Measurements from ENCODE around the gene LRRC1.

The LRRC1 gene

DNA sequence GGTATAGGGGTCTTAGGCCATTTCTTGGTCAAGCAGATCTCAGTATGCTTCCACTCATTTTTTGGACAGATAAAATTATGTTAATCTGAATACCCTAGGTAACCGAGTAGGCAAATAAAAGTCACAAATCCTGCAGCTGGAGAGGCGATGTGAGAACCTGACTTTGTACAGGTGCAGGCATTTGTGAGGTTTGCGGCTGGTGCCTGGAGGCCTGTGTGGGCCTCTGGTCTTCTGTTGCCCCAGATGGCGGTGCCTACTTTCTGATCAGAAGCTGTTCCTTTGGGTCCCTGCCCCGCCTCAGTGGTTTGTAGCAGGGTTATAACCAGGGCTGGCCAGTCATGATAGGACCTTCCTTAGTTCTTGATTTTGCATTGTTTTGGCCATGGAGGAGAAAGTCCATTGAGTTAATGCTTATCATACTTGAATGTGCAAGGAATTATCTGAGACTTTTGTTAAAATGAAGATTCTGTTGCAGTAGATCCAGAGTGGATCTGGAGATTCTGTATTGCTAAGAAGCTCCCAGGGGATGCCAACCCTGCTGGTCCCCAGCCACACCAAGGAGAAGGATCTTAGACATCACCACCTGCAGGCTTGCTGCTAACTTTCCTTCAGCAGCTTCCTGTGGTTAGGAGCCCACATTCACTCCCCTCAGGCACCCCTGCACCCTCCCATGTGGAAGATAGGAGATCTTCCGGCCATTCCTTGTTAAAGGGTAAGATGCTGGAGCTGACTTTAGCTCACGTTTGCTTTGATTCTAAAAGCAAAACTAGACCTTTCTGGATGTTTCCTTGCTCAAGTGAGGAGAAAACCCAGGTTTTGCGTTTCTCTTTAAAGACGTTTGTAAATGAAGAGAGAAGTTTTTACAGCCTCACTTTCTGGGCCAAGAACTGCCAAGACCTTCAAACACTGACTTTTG, 50.7 kb downstream of the LRRC1 start:
- no peak for DNase-seq (ENCODE audit: low read depth in 2 of 3, low spot score in 1 of 3)

DNA sequence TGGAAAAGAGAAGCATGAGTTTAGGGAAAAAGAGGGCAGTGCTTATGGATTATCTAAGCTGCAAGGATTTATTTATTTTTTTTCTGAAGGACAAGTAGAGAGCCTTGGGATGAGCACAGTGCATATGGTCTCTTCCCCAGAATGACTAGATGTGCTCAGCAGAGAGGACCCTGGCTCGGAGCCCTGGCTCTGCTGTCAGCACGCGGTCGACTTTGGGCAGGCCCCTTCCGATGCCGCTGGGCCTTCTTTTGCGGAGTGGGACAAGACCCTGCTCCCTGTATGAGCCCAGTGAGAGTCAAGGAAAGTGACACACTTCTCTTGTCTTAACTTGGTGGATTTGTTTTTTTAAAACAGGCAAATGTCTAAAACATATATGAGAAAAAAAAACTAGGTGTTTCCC, 51.4 kb downstream of the LRRC1 start:
- no peak for DNase-seq (ENCODE audit: low read depth in 2 of 3, low spot score in 1 of 3)

- DNase-seq (ENCODE audit: low read depth in 2 of 3, low spot score in 1 of 3), result no peak
Observed at GRCh38 chr6:53847796-53848314, 53.0 kb downstream of the LRRC1 start.

DNA sequence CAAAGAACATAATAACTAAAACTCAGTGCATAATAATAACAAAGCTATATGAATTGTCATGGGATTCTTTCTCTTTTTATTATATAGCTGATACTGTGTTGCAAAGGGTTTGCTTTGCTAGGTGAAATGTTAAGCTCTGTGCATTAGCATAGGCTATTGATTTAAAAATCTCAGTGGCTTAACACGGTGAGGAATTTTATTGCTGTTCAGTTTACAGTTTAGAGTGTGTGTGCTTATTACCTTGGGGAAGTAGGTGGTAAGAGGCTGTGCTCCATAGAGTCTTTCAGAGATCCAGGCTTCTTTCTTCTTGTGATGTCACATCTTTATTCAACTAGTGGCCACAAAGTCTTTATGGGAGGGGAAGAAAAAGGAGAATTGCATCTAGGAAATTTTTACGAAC, 55.7 kb downstream of the LRRC1 start:
- DNase-seq (ENCODE audit: low read depth in 2 of 3, low spot score in 1 of 3), result no peak

DNA sequence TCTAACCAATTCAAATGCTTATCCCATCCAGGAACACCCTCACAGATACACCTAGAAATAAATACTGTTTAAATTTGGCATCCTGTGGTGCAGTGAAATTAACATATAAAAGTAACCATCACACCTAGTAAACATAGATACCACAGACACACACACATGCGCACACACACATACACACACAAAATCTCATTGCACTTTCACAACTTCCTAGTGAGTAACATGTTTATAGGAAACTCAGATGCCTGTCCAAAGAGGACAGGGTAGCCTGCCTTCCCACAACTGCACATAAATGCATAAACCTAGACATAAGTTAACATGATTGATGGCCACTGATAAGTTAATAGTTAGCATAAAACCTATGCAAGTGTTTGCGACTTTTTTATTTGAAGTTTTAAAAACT, 56.8 kb downstream of the LRRC1 start:
- no peak for DNase-seq (ENCODE audit: low read depth in 2 of 3, low spot score in 1 of 3)

DNA sequence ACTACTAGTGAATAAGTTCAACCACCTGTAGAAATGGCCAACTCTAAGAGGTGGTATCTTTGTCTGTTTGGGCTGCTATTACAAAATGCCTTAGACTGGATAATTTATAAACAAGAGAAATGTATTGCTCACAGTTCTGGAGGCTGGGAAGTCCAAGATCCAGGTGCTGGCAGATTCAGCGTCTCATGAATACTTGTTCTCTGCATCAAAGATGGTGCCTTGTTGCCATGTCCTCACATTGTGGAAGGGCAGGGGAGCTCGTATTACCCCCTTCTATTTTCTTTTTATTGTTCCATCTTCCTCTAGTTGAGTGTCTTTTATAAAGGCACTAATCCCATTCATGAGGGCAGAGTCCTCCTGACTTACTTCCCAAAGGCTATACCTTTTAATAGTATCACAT, 58.0 kb downstream of the LRRC1 start:
- no peak for DNase-seq (ENCODE audit: low read depth in 2 of 3, low spot score in 1 of 3)

DNA sequence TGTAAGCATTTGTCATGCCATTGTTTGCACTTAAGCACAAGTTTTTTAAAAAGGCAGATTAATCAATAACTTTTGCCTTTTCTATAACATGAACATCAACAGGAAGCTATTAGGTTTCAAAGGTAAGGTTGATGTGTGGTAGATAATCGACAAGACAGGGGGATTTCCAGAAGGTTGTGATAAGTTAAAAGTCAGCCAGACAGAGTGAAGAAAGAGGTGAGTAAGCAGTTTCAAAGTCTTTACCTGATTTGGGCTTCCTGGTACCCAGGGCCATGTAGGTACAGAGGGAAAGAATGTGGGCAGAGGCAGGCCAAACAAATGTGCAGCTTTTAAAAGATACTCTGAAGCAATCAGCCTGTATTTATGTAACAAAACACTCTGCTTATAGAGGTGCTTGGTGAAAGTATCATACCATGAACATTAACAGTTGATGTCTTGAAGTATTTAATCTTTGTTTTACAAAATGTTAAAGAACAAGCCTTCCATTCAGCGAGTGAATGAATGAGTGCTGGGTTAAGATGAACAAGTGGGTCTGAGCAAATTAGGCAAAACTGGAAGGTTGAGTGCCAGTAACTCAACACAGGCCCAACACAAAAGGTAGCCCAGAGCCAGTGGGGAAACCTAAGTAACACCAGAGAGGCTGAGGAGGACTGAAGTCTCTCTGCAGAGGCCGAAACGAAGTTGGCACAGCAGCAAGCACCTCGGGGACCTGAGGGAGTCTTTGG, 60.2 kb downstream of the LRRC1 start:
- peak in 1 of 3 donors; percentile 2 for DNase-seq (ENCODE audit: low read depth in 2 of 3, low spot score in 1 of 3)

- no peak for DNase-seq (ENCODE audit: low read depth in 2 of 3, low spot score in 1 of 3)
Observed at GRCh38 chr6:53855940-53856339, 61.1 kb downstream of the LRRC1 start.

DNA sequence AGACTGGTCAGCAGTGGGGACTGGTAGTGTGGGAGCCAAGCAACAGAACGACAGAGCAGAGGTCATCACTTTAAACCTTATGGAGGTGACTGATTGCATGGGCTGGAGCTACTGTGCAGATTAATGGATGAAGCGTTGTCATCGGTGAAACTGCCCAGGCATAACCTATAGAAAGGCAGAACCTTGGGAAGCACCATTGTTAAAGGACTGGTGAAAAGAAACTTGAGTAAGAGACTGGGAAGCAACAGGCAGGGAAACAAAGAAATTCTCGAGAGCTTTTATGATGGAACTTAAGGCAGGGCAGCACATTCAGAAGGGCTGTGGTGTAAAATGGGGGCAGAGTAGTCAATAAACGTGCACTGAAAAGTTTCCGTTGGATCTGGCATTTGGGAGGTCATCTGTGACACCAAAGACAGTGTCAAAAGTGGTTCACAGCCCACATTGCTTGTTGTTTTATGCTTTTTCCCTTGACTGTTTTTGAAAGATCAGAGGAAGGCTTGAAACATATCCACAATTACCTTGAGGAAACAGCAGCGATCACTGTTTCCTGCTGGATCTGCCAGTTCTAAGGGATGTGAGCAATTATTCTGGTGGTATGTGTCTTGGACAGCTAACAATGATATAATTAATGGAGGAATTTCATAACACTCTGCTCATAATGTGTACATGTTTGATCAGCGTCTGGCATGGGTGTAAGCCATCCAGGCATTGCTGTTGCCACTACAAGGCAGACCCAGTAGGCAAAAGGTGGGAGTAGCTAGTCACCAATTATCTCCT, 62.7 kb downstream of the LRRC1 start:
- no peak for DNase-seq (ENCODE audit: low read depth in 2 of 3, low spot score in 1 of 3)

DNA sequence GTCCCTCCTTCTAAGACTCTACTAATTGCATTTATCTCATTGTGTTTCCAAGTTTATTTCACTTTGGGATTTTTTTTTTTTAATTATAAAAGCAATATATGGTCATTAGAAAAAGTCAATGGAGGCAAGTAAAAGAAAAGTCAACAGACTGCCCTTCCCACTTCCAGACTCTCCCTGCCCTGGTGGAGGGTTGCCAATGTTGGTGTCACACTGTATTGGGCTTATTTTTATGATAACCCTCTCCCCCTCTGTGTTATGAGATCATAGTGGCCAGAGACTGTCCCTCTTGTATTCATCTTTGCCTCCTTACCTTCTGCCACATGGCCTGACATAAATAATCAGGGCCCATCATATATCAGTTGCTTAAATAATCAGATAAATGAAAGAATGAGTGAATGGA, 63.4 kb downstream of the LRRC1 start:
- no peak for DNase-seq (ENCODE audit: low read depth in 2 of 3, low spot score in 1 of 3)

- no peak for DNase-seq (ENCODE audit: low read depth in 2 of 3, low spot score in 1 of 3)
Observed at GRCh38 chr6:53858913-53859312, 64.1 kb downstream of the LRRC1 start.

DNA sequence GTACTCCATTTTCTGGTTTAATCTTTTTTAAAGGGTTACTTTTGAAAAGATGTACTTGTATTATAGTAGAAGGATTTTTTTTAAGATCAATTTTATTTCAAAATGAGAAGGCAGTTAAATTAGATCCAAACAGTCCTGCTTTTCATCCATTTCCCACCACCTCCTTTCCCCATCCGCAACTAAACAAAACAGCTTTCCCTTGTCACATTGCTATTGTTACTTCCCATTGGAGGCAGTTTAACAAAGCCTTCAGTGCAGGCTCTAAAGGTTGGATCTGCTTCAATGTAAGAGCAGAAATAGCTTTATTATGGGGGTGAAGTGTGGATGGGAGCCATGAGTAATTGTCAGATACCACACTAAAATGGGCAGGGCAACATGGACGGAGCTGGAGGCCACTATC, 65.7 kb downstream of the LRRC1 start:
- DNase-seq (ENCODE audit: low read depth in 2 of 3, low spot score in 1 of 3), result no peak

GRCh38 chr6:53861518-53861917, 66.7 kb downstream of the LRRC1 start:
- no peak for DNase-seq (ENCODE audit: low read depth in 2 of 3, low spot score in 1 of 3)

DNA sequence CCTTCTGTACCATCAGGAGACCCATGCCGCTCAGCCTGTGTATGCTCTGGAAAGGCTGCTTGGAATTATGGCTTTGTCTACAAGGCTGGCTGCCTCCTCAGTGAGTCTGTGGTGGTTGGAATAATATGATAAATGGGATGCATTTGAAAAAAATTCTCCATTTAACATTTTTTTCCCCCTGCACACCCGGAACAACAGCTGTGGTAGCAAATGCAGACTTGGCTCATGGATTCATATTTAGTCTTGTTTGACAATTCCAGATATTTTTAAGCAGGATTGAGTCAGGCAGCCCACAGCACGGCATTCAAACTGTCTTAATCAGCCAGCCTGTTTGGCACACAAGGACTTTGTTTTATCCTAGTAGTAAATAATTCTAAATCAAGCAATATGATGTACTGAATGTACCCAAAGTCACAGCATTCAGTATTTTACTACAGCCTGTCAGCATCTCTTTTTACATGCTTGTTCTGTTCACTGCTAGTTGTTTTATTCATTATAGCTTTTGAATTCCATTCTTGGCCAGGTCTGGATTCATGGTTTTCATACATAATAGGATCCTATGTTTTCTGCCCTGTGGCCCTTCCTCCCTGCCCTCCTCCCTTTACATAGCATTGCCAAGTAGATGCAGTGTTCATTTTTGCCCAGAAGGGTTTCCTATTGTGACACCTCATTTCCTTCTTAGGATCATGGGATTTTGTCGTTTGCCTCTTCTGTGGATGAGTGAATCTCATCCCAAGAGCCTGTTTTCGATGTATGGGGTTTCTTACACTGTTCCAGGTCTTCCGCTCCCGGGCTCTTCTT, 68.1 kb downstream of the LRRC1 start:
- no peak for DNase-seq (ENCODE audit: low read depth in 2 of 3, low spot score in 1 of 3)

GRCh38 chr6:53864781-53865180, 70.0 kb downstream of the LRRC1 start:
- DNase-seq (ENCODE audit: low read depth in 2 of 3, low spot score in 1 of 3), result no peak

GRCh38 chr6:53866226-53866625, 71.4 kb downstream of the LRRC1 start:
- no peak for DNase-seq (ENCODE audit: low read depth in 2 of 3, low spot score in 1 of 3)

- DNase-seq (ENCODE audit: low read depth in 2 of 3, low spot score in 1 of 3), result no peak
Observed at GRCh38 chr6:53868626-53869025, 73.8 kb downstream of the LRRC1 start.

- DNase-seq (ENCODE audit: low read depth in 2 of 3, low spot score in 1 of 3), result no peak
Observed at GRCh38 chr6:53869964-53870363, 75.2 kb downstream of the LRRC1 start.

GRCh38 chr6:53873922-53874321, 79.1 kb downstream of the LRRC1 start:
- no peak for DNase-seq (ENCODE audit: low read depth in 2 of 3, low spot score in 1 of 3)

DNA sequence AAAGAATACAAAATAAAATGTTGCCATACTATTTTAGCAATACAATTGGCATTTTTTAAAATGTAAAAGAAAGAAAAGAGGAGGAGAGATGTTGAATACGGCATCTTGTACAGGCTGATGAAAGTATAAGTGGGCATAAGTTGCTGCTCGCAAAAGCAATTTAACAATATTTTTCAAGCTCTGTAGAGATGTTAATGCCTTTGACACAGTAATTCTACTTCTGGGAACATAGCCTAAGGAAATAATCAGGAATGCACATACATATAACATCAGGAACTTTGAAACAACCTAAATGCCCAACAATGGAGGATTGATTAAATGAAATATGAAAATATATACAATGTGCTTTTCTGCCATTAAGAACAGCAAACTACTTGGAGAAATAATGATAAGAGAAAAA, 80.2 kb downstream of the LRRC1 start:
- DNase-seq (ENCODE audit: low read depth in 2 of 3, low spot score in 1 of 3), result no peak

GRCh38 chr6:53877151-53877550, 82.3 kb downstream of the LRRC1 start:
- no peak for DNase-seq (ENCODE audit: low read depth in 2 of 3, low spot score in 1 of 3)

Data from stimulated activated CD4-positive, alpha-beta T cell treated with anti-CD3 and anti-CD28 coated beads, Interleukin-12 subunit alpha, Interleukin-12 subunit beta, amount 100 ng/mL, for 48 hours (primary cell).